ENCODE measurements around the gene ZNF730.
"Not testable (repeated sequence)": the region's sequence is repeated elsewhere in the genome, so short reads cannot be mapped to it uniquely, and the experiment has no call there.

ZNF730 gene

DNA sequence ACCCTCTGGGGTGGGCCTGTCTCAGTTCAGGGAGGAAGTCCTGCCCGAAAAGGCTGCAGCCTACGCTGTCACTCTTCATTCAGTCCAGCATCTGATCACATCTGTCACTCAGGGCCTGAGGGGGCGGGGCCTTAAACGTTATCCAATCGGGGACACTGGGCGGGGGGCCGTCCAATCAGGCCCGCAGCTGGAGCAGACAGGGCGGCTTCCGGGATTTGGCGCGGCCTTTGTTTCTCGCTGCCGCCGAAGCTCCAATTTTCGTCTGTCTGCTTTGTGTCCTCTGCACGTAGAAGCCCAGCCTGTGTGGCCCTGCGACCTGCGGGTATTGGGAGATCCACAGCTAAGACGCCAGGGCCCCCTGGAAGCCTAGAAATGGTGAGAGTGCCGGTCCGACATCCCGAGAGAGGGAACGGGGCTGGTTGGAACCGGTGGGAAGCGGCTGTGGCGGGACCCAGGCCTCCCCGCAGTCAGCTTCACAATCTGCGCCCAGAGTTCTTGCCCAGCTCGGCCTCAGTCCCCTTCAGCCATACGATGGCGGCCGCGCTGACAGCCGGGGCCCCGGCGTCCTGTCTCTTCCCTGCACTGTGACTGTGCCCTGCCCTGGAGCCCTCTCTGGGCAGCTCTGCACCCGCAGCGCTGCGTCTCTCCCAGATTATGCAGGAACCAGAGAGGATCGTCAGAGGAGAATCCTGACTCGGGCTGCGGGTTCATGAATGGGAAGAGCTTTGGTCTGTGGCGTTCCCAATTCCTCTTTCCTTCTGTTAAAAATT, at the start of gene ZNF730:
ZNF730 (plus strand) TSS at position 224 of the 770 bp plus-strand sequence; CDS start at position 373, 149 bp downstream.
- DNase-seq: peak; percentile 68

DNA sequence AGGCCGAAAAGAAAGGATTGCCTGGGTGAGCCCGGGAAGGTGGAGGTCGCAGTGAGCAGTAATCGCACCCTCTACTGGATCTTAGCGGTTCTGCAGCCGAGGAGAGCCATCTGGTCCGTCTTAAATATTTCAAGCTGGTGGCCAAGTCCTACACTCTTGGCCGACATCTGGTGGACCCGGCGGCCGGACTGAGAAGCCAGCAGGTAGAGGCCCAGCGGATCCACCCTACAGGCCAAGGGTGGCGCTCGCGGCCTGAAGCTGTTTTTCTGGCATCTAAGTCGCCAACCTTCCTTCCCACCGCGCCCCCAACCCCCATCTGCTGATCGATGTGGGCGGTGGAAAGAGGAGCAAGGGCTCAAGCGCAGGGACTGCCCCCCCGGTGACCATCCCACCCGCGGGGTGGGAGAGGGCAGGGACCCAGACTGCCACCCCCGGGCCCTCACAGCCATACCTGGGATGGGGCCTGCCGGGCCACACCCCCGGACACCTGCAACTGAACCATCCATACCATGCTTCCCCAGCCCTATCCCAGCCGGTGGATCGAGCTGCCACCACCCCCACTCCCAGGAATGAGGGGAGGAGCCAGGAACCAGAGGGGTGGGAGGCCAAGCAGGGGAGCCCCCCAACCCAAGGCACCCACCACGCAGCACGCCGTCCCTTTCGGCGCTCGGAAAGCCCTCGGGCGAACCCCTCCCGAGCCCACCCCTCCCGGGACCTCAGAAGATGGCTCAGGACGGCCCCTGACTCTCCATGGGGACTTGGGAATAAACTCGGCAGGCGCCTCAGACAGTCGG, 46.3 kb upstream of the ZNF730 start:
- no peak for DNase-seq

GRCh38 chr19:23071147-23071511, 45.7 kb upstream of the ZNF730 start:
- no peak for DNase-seq

- peak; percentile 54 for DNase-seq
These were observed 41.6 kb upstream of the ZNF730 start for GRCh38 chr19:23075031-23075733.

DNA sequence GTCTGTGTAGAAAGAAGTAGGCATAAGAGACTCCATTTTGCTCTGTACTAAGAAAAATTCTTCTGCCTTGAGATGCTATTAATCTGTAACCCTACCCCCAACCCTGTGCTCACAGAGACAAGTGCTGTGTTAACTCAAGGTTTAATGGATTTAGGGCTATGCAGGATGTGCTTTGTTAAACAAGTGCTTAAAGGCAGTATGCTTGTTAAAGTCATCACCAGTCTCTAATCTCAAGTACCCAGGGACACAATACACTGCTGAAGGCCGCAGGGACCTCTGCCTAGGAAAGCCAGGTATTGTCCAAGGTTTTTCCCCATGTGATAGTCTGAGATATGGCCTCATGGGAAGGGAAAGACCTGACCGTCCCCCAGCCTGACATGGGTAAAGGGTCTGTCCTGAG, 39.0 kb upstream of the ZNF730 start:
- DNase-seq: not testable (repeated sequence)

DNA sequence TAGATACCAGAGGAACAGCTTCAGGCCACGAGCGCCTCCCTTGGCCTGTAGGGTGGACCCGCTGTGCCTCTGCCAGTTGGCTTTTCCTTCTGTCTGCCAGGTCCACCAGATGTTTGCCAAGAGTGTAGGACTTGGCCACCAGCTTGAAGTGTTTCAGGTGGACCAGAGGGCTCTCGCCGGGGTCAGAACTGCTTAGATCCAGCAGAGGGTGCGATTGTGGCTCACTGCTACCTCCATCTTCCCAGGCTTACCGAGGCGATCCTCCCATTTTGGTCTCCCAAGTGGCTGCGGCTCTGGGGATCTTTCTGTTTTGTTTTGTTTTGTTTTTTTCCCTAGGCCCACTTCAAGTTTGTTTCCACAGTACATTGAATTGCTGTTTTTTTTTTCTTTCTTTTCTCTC, 23.0 kb upstream of the ZNF730 start:
- no peak for DNase-seq

- DNase-seq: no peak
These were observed 21.4 kb upstream of the ZNF730 start for GRCh38 chr19:23095418-23095817.

DNA sequence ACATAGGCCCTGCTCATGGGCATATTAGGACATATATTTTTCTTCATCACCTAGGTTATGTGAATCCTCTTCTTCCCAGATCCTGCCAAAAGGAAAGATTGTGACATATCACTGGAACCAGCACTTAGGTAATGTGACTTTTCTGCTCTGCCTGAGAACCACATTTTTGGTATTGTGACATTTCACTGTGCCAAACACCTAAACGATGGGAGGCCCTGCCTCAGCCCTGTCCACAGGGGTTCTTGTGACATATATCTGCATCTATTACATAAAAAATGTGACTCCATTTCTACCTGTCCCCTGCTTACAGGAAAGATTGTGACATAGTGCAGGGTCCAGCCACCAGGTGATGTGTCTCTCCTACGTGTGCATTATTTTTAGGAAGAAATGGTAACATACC, 18.5 kb upstream of the ZNF730 start:
- no peak for DNase-seq

DNA sequence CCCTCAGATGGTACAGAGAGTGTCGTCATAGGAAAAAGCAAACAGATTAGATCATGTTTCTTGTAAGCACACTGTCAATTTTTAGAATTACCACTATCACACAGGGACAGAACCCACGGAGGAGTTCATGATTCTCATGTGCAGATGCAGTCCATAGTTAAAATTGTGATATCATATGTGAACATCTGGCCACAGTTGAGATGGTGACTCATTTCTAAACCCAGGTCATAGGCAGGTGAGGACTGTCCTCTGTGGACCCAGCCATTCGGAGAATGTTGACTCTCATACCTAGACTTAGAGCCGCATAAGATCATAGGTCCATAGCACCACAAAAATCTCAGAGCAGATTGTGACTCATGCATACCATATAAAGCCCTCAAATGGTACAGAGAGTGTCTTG, 17.8 kb upstream of the ZNF730 start:
- DNase-seq: no peak

DNA sequence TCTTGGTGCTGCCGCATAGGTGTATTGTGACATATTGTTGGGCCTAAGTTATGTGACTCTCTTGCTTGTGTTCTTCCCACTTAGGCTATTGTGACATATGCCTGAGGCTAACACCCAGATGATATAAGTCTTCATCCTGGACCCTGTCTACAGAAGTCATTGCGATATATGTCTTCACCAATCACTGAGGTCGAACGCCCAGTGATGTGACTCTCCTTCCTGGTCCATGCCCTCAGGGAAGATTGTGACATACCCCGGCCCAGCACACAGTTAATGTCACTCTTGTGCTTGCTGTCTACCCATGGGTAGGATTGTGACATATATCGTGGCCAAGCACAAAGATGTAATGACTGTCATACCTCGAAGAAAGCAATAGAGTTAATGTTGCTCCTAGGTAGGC, 16.9 kb upstream of the ZNF730 start:
- DNase-seq: no peak

GRCh38 chr19:23101241-23101640, 15.6 kb upstream of the ZNF730 start:
- no peak for DNase-seq

GRCh38 chr19:23118400-23118799, 1.6 kb downstream of the ZNF730 start:
- DNase-seq: no peak

GRCh38 chr19:23134211-23134610, 17.4 kb downstream of the ZNF730 start:
- not testable (repeated sequence) for DNase-seq

DNA sequence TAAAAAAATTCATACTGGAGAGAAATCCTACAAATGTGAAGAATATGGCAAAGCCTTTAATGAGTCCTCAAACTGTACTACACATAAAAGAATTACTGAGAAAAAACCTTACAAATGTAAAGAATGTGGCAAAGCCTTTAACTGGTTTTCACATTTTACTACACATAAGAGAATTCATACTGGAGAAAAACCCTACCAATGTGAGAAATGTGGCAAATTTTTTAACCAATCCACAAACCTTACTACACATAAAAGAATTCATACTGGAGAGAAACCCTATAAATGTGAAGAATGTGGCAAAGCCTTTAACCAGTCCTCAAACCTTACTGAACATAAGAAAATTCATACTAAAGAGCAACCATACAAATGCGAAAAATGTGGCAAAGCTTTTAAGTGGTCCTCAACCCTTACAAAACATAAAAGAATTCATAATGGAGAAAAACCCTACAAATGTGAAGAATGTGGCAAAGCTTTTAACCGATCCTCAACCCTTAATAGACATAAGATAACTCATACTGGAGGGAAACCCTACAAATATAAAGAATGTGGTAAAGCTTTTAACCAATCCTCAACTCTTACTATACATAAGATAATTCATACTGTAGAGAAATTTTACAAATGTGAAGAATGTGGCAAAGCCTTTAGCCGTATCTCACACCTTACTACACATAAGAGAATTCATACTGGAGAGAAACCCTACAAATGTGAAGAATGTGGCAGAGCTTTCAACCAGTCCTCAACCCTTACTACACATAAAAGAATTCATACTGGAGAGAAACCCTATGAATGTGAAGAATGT, 29.0 kb downstream of the ZNF730 start:
- DNase-seq: no peak

DNA sequence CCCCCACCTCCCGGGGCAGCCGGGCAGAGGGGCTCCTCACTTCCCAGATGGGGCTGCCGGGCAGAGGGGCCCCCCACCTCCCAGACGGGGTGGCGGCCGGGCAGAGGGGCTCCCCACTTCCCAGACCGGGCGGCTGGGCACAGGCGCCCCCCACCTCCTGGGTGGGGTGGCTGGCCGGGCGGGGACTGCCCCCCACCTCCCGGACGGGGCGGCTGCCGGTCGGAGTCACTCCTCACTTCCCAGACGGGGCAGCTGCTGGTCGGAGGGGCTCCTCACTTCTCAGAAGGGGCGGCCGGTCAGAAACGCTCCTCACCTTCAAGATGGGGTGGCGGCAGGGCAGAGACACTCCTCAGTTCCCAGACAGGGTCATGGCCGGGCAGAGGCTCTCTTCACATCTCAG, 43.9 kb downstream of the ZNF730 start:
- DNase-seq: no peak

DNA sequence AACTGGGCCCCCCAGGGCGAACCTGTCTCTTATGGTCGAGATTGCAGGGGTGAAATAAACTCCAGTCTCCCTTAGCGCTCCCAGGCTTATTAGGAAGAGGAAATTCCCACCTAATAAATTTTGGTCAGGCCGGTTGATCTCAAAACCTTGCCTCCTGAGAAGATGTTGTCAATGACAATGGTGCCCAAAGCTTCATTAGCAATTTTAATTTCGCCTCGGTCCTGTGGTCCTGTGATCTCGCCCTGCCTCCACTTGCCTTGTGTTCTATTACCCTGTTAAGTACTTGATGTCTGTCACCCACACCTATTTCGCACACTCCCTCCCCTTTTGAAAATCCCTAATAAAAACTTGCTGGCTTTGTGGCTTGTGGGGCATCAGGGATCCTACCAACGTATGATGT, 51.5 kb downstream of the ZNF730 start:
- DNase-seq: not testable (repeated sequence)

DNA sequence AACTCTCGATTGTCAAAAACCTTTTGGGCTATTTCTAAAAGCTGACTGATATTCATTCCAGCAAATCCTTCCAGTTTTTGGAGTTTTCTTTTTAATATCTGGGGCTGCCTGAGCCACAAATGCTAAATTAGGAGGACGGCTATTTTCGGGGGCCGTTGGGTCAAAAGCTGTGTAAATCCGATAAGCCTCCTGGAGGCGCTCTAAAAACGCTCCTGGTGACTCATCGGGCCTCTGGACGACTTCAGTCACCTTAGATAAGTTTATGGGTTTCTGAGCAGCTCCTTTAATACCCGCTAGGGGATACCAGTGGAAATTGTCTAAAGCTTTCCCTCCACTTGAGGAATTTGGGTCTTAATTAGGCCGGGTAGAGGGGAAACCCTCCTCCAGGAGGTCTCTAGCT, 66.4 kb downstream of the ZNF730 start:
- DNase-seq: no peak

DNA sequence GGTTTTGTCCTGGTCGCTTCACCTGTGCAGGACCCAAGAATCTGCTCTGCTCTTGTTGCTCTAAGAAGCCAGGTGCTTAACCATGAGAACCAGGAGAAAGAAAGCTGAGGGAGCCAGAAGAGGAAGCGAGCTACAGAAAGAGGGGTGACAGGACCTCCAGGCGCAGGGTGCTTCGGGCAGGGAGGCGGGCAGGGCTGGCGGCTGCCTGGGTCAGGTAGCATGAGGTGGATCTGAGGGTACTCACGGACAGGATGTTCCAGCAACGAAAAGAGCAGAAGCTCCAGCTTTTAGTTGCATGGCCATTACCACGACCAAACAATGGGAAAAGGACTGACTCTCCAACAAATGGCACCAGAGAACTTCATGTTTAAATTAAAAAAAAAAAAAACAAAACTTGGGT, 73.5 kb downstream of the ZNF730 start:
- DNase-seq: no peak

Data from HCEC 1CT (cell line).